Transverse colon (tissue), 4 donors: ENCODE results near the gene SNPH.

Experiments
- CTCF ChIP-seq, 5 experiments: fragments of 200-600 bp in 3 of 5; fragments of 450-650 bp in 2 of 5; sonication (generic) in 3 of 5; IDR thresholded peaks; 1 replicate in 2 of 5; 2 replicates in 3 of 5; pipeline ENCODE4 v1.5.1; 2016 to 2017; ENCODE audit warnings: antibody characterized with exemption in 5 of 5, inconsistent platforms in 3 of 5, mild to moderate bottlenecking in 2 of 5, moderate library complexity in 1 of 5
- EP300 ChIP-seq: sonication (generic); formaldehyde crosslinking; IDR thresholded peaks from one replicate; pipeline ENCODE4 v1.6.1; 2017; ENCODE audit warnings: antibody characterized with exemption, low read depth
- POLR2A ChIP-seq: fragments of 450-650 bp; IDR thresholded peaks from one replicate; pipeline ENCODE4 v1.6.1; 2016; ENCODE audit warnings: antibody characterized with exemption, mild to moderate bottlenecking, moderate library complexity
- POLR2AphosphoS5 ChIP-seq, 3 donors: sonication (generic); formaldehyde crosslinking; IDR thresholded peaks; one replicate each; pipeline ENCODE4 v1.6.1; 2016; ENCODE audit warnings: antibody characterized with exemption in 3 of 3

- TF ChIP-seq POLR2AphosphoS5 (IDR thresholded peaks at IDR 0.05) (no peak), POLR2A (no peak), CTCF (IDR thresholded peaks at IDR 0.05) (no peak), EP300 (no peak)
Observed at GRCh38 chr20:1296117-1296610, 30.1 kb downstream of the SNPH start.
